Suppressor macrophage (primary cell): ENCODE data around the gene FAM81A.
"Not testable (repeated sequence)": the region's sequence is repeated elsewhere in the genome, so short reads cannot be mapped to it uniquely, and the experiment has no call there.

Source experiments
- DNase-seq, 4 experiments: peaks; one replicate each; pipeline ENCODE4 v3.0.0-alpha.2; 2020 to 2022

Gene FAM81A

DNA sequence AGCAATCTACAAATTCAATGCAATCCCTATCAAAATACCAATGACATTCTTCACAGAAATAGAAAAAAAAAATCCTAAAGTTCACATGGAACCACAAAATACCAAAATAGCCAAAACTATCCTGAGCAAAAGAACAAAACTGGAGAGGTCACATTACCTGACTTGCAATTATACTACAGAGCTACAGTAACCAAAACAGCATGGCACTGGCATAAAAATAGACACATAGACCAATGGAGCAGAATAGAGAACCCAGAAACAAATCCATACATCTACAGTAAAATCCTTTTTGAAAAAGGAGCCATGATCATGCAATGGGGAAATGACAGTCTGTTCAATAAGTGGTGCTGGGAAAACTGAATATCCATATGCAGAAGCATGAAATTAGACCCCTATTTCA is 51.5 kb downstream of the FAM81A start:
- not testable (repeated sequence) for DNase-seq

DNA sequence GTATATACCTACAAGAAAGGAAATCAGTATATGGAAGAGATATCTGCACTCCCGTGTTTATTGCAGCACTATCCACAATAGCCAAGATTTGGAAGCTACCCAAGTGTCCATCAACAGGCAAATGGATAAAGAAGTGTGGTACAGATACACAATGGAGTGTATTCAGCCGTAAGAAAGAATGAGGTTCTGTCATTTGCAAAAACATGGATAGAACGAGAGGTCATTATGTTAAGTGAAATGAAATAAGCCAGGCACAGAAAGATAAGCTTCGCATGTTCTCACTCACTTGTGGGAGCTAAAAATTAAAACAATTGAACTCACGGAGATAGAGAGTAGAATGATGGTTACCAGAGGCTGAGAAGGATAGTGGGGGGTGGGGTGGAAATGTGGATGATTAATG is 53.1 kb downstream of the FAM81A start:
- no peak for DNase-seq

- DNase-seq, result peak; percentile 68 to 83 (median 78)
Observed at GRCh38 chr15:59492389-59493377, 54.7 kb downstream of the FAM81A start.

DNA sequence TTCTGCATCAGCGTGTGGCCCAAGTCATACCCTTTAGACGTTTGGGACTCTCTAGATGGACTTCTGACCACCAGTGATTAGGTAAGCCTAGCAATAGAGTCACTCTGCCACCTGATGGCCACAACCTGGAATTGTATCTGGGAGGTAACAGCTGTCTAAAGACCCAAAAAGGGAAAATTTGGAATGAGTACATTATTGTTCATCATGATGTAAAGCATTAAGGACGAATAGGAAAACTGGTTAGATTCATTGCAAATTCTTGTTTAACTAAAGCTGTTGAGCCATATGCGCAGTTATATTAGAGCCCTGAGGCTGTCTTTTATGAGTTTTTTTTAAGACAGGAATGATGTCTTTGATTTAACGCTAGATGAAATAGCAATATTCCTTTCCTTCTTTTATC is 63.6 kb downstream of the FAM81A start:
- peak; percentile 66 to 67 (median 66) for DNase-seq

- peak in 2 of 4 experiments; percentile 29 to 45 for DNase-seq
Observed at GRCh38 chr15:59515190-59515589, 77.2 kb downstream of the FAM81A start.

DNA sequence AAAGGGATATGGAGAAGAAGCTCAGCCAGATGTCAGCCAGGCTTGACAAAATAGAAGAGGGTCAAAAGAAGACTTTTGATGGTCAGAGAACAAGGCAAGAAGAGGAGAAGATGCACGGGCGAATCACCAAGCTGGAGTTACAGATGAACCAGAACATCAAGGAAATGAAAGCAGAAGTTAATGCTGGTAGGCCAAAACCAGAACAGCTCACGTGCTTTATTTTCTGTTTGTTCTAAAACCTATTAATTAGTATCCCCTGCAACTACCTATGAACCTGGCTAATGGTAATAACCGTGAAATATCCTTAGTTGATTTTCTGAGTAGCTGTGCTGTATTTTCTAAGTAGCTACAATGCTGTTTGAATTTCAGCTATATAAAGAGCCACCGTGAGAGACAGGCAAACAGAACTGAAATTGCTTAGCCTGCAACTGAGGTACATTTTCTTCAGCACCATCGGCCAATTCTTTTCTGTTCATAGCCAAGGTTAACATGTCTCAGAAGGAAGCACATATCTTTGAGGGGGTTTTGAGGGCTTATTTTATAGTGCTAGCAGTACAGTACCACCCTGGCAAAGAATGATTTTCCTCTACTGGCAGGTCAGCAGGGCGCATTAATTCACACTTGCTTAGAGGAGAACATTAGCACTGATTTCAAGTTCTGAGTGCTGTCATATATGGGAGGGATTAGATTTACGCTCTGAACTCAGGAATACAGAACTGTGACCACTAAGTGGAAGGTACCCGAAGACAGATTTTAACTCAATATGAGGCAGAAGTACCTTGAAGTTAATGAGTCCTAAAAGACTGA is 78.9 kb downstream of the FAM81A start:
- DNase-seq, result peak; percentile 29 to 59 (median 43)

DNA sequence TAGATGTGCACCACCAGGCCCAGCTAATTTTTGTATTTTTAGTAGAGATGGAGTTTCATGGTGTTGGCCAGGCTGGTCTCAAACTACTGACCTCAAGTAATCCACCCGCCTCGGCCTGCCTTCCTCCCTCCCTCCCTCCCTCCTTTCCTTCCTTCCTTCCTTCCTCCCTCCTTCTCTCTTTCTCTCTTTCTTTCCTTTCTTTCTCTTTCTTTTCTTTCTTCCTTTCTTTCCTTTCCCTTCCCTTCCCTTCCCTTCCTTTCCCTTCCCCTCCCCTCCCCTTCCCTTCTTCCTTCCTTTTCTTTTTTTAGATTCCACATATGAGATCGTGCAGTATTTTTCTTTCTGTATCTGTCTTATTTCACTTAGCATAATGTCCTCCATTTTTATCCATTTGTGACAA is 81.3 kb downstream of the FAM81A start:
- no peak for DNase-seq

- peak in 2 of 4 experiments; percentile 51 to 62 for DNase-seq
Observed at GRCh38 chr15:59521443-59521842, 83.5 kb downstream of the FAM81A start.

GRCh38 chr15:59522988-59523461 is 85.0 kb downstream of the FAM81A start:
- no peak for DNase-seq

- DNase-seq, result peak in 1 of 4 experiments; percentile 14
Observed at GRCh38 chr15:59523702-59524101, 85.7 kb downstream of the FAM81A start.

- peak; percentile 27 to 76 (median 70) for DNase-seq
Observed at GRCh38 chr15:59524331-59524731, 86.3 kb downstream of the FAM81A start.

DNA sequence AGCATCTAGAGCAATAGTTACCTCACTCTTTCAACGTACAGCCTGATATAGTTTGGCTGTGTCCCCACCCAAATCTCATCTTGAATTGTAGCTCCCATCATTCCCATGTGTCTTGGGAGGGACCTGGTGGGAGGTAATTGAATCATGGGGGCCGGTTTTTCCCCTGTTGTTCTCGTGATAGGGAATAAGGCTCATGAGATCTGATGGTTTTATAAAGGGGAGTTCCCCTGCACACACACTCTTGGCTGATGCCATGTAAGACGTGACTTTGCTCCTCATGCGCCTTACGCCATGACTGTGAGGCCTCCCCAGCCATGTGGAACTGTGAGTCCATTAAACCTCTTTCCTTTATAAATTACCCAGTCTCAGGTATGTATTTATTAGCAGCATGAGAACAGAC is 88.5 kb downstream of the FAM81A start:
- DNase-seq, result not testable (repeated sequence)

DNA sequence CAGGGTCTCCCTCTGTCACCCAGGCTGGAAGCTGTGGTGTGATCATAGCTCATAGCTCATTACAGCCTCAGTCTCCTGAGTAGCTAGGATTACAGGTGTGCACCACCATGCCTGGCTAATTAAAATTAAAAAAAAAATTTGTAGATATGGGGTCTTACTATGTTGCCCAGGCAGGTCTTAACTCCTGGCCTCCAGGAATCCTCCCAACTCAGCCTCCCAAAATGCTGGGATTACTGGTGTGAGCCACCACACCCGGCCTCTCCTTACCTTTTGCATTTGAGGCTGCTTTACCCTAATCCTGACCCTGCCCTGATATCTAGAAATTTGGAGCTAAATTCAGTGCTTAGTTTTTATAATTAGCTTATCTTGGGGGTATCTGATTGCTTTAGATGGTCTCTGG is 90.4 kb downstream of the FAM81A start:
- no peak for DNase-seq

DNA sequence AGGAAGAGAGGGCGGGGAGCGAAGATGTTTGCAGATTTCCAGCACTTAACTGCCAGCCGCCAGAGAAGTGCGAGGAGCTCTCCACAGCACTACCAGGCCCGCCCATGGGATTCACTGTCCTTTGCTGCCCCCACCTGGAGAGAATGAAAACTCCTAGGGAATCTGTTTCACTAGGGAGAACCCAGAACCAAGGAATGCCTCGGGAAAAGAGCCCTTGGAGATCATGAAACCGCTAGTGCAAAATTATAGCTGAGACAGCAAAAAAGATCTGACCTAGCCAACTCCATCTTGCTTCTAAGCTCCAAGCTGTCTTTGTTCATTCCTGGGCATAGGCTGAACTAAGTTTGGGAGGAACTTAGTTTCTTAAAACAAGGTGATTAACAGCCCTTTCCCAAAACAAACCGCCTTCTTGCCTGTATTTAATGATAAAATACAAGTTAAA is 91.0 kb downstream of the FAM81A start:
- DNase-seq, result peak; percentile 81 to 92 (median 90)

DNA sequence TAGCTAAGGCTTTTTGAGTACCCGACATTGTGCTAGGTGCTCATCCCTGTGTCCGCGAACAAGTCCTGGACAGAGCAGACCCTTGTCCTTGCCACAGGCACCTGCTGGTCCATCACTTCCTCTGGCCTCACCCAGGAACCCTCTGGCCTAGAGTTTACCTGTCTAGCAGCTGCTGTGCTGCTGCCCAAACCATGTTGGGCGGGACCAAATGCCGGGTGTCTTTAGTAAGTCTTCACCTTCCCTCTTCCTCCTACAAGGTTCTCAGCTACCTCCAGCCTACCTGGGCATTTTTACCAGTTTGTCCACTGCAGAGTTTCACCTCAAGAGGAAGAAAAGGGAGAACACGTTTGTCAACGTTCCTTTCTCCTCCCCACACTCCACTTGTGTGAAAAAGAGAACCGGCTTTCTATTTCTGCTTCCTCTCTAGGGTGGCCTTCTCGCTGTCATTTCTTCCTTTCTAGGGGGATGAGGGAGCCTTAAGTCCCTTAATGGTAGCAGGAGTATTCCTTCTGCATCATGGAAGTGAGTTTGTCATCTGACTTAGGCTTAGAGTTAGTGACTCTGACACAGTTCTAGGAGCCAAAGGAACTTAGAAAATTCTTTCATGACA is 93.2 kb downstream of the FAM81A start:
- DNase-seq, result peak in 3 of 4 experiments; percentile 34 to 57 (median 47)

GRCh38 chr15:59532770-59533379 is 94.9 kb downstream of the FAM81A start:
- peak; percentile 59 to 82 (median 66) for DNase-seq

GRCh38 chr15:59536553-59536952 is 98.6 kb downstream of the FAM81A start:
- no peak for DNase-seq

DNA sequence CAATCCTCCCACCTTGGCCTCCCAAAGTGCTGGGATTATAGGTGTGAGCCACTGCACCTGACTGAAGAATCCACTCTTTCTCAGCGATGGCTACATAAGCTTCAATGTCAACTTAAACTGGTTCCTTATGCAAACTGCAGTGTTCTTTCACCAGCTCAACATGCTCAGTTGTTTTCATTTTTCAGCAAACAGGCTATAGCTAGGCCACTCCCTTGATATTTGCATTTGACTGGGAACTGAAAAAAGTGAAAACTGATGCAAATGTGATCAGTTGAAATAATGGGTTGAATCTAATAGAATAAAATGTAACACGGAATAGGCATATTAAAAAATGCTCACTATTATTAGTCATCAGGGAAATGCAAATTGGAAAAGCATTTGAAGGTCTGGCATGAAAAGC is 99.4 kb downstream of the FAM81A start:
- no peak for DNase-seq

GRCh38 chr15:59538494-59538893 is 100.5 kb downstream of the FAM81A start:
- no peak for DNase-seq

GRCh38 chr15:59539799-59540198 is 101.8 kb downstream of the FAM81A start:
- DNase-seq, result peak in 3 of 4 experiments; percentile 25 to 49 (median 46)

DNA sequence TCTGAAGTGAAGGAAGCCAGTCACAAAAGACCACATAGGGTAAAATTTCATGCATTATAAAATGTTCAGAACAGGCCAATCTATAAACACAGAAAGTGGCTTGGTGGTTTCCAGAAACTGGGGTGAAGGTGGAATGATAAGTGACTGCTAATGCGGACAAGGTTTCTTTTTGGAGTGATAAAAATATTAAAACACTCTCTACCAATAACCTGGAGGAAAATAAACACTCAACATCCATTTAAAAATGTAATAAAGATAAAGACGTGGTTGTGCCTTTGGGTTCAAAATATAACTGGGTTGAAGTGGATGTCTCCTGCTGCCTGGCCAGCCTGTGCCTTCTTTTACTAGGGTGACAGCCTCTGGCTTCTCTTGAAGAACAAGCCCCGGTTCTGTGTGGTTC is 102.7 kb downstream of the FAM81A start:
- no peak for DNase-seq

DNA sequence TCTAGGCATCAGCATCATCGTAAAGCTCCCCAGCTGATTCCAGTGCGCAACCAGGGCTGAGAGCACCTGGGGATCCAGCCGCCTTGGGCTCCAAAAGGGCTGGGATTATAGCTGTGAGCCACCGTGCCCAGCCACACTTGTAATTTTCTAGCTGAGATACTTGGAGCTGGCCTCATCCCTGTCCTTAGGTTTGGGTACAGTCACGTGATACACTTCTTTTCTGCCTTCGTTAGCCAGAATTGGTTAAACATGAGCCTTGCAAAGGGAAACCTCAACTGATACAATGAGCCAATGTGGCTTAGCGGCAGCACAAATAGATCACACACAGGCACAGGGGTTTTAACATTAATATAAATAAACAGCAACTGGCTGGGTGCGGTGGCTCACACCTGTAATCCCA is 103.8 kb downstream of the FAM81A start:
- DNase-seq, result no peak
